PFSK-1 (cell line): ENCODE measurements around the gene ATG2A.

ENCODE experiments used
- FOXP2 ChIP-seq: optimal IDR thresholded peaks from 2 replicates; pipeline ENCODE3; 2011; ENCODE audit warnings: borderline replicate concordance, control low read depth, inconsistent platforms; ENCODE audit not compliant: insufficient read depth; ENCODE audit errors: extremely low read length, extremely low read depth
- POLR2AphosphoS5 ChIP-seq: IDR thresholded peaks from 2 replicates; pipeline ENCODE4 v1.6.1; 2012; ENCODE audit warnings: low read depth, mild to moderate bottlenecking, control low read depth, low read length, moderate library complexity
- REST ChIP-seq, 2 experiments: IDR thresholded peaks; 2 replicates each; pipeline versions ENCODE4 v1.6.1 to v1.8.0; 2011 to 2012; ENCODE audit warnings: low read depth in 2 of 2, low read length in 2 of 2, control low read depth in 1 of 2, inconsistent platforms in 1 of 2, mild to moderate bottlenecking in 1 of 2, moderate library complexity in 1 of 2; ENCODE audit not compliant: insufficient read depth in 1 of 2
- SIN3A ChIP-seq: IDR thresholded peaks from 2 replicates; pipeline ENCODE4 v1.6.1; 2012; ENCODE audit warnings: mild to moderate bottlenecking, low read length, moderate library complexity, borderline replicate concordance; ENCODE audit not compliant: insufficient read depth
- TAF1 ChIP-seq: IDR thresholded peaks from 2 replicates; pipeline ENCODE4 v1.6.1; 2012; ENCODE audit warnings: low read length, control low read depth, borderline replicate concordance; ENCODE audit not compliant: insufficient read depth

- TF ChIP-seq REST (IDR thresholded peaks at IDR 0.05; ENCODE audit: insufficient read depth in 1 of 2, low read depth in 2 of 2, low read length in 2 of 2) (no peak), POLR2AphosphoS5 (no peak), SIN3A (no peak), TAF1 (no peak), FOXP2 (no peak)
Measured at GRCh38 chr11:64869571-64870175, 47.3 kb downstream of the ATG2A start.
